GM12878 (cell line): ENCODE measurements around the gene CTXND2. TPM values are rescaled to one million over a fixed set of nuclear protein-coding genes. Genes with fewer than 3 reads are reported as not detected.

Experiments used
- polyA plus RNA-seq, 11 experiments: library from polyadenylated mRNA; depleted of rRNA in 4 of 11; unstranded in 6 of 11; stranded (reverse) in 5 of 11; fragments of >200 nt; fragmentation: Nextera tagmentation in 4 of 11; fragmentation: Illumina TruSeq in 1 of 11; extraction: Ambion mirVana in 4 of 11; extraction: Trizol in 1 of 11; gene quantifications; 1 replicate in 1 of 11; 2 replicates in 10 of 11; pipeline versions ENCODE4 v1.2.1 to v1.2.3, GENCODE V29; 2011 to 2016; ENCODE audit warnings: inconsistent platforms in 2 of 11, missing spikeins in 2 of 11, low read depth in 1 of 11
- total RNA-seq, 4 experiments: library from RNA; depleted of rRNA in 3 of 4; stranded (reverse); fragments of >200 nt in 3 of 4; fragmentation: Illumina TruSeq in 1 of 4; extraction: Trizol in 1 of 4; gene quantifications; 2 replicates each; pipeline versions ENCODE4 v1.2.1 to v1.2.3, GENCODE V29; 2013 to 2021
- TF ChIP-seq, protein P1 (sequence below): fragments of 450-650 bp; IDR thresholded peaks from 2 replicates; pipeline ENCODE4 v1.6.1; 2017; ENCODE audit warnings: mild to moderate bottlenecking, moderate library complexity
- TF ChIP-seq, protein P2 (sequence below): fragments of 450-650 bp; formaldehyde crosslinking; IDR thresholded peaks from 2 replicates; pipeline ENCODE4 v1.5.0; 2022; ENCODE audit warnings: mild to moderate bottlenecking, missing genetic modification characterization
- TF ChIP-seq, protein P3 (sequence below): fragments of 150-350 bp; IDR thresholded peaks from 2 replicates; pipeline ENCODE4 v1.6.1; 2016; ENCODE audit warnings: low read depth, low read length

Gene CTXND2
- total and polyA plus RNA-seq, 10 of the 15 experiments (the other 5 are each of a cell fraction or from before 2014, with no cell fraction given): not detected

- TF ChIP-seq, protein P1, sequence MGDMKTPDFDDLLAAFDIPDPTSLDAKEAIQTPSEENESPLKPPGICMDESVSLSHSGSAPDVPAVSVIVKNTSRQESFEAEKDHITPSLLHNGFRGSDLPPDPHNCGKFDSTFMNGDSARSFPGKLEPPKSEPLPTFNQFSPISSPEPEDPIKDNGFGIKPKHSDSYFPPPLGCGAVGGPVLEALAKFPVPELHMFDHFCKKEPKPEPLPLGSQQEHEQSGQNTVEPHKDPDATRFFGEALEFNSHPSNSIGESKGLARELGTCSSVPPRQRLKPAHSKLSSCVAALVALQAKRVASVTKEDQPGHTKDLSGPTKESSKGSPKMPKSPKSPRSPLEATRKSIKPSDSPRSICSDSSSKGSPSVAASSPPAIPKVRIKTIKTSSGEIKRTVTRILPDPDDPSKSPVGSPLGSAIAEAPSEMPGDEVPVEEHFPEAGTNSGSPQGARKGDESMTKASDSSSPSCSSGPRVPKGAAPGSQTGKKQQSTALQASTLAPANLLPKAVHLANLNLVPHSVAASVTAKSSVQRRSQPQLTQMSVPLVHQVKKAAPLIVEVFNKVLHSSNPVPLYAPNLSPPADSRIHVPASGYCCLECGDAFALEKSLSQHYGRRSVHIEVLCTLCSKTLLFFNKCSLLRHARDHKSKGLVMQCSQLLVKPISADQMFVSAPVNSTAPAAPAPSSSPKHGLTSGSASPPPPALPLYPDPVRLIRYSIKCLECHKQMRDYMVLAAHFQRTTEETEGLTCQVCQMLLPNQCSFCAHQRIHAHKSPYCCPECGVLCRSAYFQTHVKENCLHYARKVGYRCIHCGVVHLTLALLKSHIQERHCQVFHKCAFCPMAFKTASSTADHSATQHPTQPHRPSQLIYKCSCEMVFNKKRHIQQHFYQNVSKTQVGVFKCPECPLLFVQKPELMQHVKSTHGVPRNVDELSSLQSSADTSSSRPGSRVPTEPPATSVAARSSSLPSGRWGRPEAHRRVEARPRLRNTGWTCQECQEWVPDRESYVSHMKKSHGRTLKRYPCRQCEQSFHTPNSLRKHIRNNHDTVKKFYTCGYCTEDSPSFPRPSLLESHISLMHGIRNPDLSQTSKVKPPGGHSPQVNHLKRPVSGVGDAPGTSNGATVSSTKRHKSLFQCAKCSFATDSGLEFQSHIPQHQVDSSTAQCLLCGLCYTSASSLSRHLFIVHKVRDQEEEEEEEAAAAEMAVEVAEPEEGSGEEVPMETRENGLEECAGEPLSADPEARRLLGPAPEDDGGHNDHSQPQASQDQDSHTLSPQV: no peak
- TF ChIP-seq, protein P2, sequence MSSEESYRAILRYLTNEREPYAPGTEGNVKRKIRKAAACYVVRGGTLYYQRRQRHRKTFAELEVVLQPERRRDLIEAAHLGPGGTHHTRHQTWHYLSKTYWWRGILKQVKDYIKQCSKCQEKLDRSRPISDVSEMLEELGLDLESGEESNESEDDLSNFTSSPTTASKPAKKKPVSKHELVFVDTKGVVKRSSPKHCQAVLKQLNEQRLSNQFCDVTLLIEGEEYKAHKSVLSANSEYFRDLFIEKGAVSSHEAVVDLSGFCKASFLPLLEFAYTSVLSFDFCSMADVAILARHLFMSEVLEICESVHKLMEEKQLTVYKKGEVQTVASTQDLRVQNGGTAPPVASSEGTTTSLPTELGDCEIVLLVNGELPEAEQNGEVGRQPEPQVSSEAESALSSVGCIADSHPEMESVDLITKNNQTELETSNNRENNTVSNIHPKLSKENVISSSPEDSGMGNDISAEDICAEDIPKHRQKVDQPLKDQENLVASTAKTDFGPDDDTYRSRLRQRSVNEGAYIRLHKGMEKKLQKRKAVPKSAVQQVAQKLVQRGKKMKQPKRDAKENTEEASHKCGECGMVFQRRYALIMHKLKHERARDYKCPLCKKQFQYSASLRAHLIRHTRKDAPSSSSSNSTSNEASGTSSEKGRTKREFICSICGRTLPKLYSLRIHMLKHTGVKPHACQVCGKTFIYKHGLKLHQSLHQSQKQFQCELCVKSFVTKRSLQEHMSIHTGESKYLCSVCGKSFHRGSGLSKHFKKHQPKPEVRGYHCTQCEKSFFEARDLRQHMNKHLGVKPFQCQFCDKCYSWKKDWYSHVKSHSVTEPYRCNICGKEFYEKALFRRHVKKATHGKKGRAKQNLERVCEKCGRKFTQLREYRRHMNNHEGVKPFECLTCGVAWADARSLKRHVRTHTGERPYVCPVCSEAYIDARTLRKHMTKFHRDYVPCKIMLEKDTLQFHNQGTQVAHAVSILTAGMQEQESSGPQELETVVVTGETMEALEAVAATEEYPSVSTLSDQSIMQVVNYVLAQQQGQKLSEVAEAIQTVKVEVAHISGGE (CRISPR knock-in tag): no peak
- TF ChIP-seq, protein P3, sequence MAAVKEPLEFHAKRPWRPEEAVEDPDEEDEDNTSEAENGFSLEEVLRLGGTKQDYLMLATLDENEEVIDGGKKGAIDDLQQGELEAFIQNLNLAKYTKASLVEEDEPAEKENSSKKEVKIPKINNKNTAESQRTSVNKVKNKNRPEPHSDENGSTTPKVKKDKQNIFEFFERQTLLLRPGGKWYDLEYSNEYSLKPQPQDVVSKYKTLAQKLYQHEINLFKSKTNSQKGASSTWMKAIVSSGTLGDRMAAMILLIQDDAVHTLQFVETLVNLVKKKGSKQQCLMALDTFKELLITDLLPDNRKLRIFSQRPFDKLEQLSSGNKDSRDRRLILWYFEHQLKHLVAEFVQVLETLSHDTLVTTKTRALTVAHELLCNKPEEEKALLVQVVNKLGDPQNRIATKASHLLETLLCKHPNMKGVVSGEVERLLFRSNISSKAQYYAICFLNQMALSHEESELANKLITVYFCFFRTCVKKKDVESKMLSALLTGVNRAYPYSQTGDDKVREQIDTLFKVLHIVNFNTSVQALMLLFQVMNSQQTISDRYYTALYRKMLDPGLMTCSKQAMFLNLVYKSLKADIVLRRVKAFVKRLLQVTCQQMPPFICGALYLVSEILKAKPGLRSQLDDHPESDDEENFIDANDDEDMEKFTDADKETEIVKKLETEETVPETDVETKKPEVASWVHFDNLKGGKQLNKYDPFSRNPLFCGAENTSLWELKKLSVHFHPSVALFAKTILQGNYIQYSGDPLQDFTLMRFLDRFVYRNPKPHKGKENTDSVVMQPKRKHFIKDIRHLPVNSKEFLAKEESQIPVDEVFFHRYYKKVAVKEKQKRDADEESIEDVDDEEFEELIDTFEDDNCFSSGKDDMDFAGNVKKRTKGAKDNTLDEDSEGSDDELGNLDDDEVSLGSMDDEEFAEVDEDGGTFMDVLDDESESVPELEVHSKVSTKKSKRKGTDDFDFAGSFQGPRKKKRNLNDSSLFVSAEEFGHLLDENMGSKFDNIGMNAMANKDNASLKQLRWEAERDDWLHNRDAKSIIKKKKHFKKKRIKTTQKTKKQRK: no peak
Measured at GRCh38 chr1:150955280-150955679, 68.3 kb downstream of the CTXND2 start (continued).
